Activated CD4-positive, CD25-positive, alpha-beta regulatory T cell treated with anti-CD3 and anti-CD28 coated beads, Interleukin-2, amount 50 U/mL, for 72 hours (primary cell): ENCODE measurements around the gene EN2.

Experiments
- DNase-seq: peaks from one replicate; pipeline ENCODE4 v3.0.0; 2021

EN2 gene

GRCh38 chr7:155510975-155511701 is 53.2 kb downstream of the EN2 start:
- DNase-seq = no peak

- DNase-seq = no peak
These were observed 53.7 kb downstream of the EN2 start for GRCh38 chr7:155511702-155511996.

DNA sequence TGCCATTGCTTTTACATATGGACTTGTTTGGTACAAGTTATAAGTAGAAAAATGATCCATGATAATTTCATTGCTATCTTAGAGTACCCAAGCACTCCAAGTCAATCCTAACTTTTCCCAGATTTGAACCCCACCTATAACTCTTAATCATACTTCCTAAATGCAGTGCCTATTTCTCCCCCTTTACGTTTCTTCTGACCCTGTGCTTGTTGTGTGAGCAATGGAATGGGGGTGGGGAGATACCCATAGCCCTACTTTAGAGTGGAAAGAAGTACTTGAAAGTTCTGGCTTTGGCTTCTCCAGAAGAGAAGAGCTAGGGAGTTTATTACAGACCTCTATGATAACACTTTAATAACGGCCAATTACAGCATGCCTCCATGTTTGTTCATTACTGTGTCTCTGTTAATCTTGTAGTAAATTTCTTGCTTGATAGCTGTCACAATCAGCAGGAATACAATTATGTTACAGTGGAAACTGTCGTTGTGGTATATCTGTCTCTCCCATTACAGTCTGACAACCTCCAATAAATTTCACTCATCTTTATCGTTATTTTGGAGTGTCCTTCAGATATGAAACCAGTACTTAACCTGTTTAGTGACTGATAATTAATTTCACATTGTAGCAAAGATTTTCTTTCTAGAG is 54.4 kb downstream of the EN2 start:
- no peak for DNase-seq

DNA sequence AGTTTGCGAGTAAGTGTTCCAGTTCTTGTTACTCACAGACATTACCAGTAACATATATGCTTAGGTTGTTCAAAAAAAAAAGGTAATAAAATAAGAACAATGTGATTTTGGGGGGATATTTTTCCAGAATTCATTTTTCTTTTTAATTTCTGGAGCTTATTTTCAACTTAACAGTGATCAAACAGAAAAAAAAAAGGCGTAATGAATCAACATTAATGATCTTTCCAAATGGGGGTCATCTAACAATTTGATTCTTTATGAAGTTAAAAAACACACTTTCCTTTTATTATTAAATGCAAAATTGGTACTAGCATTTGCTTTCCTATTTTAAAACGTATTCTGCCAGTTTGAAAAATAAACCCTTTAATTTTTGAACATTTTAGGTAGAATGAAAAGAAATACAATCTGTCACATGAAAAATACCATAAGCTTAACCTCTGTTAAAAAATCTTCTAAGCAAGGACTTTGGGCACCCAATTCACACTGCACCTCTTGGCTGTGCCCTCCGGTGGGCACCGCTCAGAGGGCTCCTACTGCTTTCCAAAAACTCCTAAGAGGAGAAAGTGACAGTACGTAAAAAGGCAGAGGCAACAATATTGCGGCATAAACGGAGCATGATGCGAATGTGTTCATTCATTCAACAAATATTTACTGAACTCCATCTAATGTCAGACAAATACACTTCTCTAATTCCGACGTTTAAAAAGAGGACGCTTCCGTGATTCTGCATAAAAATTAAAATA is 55.8 kb downstream of the EN2 start:
- no peak for DNase-seq

DNA sequence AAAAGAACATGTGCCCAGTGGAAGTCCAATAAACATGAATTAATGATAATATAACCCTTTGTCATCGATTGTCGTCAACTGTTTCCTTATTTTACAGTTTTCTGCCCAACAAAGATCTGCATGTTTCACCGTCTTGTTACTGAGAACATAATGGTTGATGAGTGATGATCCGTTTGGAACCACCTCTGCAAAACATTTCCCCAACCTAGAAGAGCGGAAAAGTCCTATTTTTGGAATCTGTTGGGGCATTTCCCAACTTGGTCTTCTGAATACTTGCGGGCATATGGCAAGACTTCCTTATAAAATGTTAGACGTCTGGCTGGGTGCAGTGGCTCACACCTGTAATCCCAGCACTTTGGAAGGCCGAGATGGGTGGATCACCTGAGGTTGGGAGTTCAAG is 56.4 kb downstream of the EN2 start:
- no peak for DNase-seq
